Sigmoid colon (tissue), 4 donors: Measurements from ENCODE around the gene PHF11.

ENCODE experiments used
- CTCF ChIP-seq, 4 experiments: fragments of 450-650 bp in 3 of 4; fragments of 200-600 bp in 1 of 4; IDR thresholded peaks; one replicate each; pipeline ENCODE4 v1.5.1; 2016 to 2019; ENCODE audit warnings: antibody characterized with exemption in 4 of 4, mild to moderate bottlenecking in 3 of 4, moderate library complexity in 2 of 4
- EP300 ChIP-seq, 4 donors: sonication (generic); formaldehyde crosslinking; IDR thresholded peaks; one replicate each; pipeline ENCODE4 v1.6.1; 2017; ENCODE audit warnings: antibody characterized with exemption in 4 of 4
- POLR2A ChIP-seq, 2 donors: fragments of 450-650 bp; IDR thresholded peaks; one replicate each; pipeline ENCODE4 v1.6.1; 2016; ENCODE audit warnings: antibody characterized with exemption in 2 of 2, mild to moderate bottlenecking in 2 of 2, moderate library complexity in 2 of 2

GRCh38 chr13:49476529-49476928, 19.2 kb upstream of the PHF11 start:
- TF ChIP-seq POLR2A (IDR thresholded peaks at IDR 0.05) = no peak
- TF ChIP-seq EP300 (IDR thresholded peaks at IDR 0.05) = no peak
- no peak for TF ChIP-seq CTCF (IDR thresholded peaks at IDR 0.05)
